HG03342 (cell line): Measurements from ENCODE around the gene PPM1D.

Source experiments
- ATAC-seq: cut with Tn5 transposase; IDR thresholded peaks from one replicate; pipeline ENCODE4 v1.9.1; 2021; ENCODE audit warnings: mild to moderate bottlenecking, moderate library complexity; ENCODE audit not compliant: unreplicated experiment

Gene PPM1D

DNA sequence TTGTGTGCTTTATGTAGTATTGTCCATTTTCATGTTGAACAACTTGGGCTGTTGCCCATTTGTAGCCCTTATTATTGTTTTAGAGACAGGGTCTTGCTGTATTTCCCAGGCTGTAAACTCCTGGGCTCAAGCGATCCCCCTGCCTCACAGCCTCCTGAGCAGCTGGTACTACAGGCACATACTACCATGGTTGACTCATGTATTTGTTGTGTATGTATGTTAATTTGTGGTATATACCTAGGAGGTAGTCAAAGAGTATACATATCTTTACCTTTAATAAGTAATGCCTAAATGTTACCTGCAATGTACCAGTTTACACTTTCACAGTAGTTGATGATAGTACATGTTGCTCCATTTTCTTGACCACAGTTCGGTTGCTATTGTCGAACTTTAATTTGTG, 18.1 kb downstream of the PPM1D start:
- no peak for ATAC-seq

DNA sequence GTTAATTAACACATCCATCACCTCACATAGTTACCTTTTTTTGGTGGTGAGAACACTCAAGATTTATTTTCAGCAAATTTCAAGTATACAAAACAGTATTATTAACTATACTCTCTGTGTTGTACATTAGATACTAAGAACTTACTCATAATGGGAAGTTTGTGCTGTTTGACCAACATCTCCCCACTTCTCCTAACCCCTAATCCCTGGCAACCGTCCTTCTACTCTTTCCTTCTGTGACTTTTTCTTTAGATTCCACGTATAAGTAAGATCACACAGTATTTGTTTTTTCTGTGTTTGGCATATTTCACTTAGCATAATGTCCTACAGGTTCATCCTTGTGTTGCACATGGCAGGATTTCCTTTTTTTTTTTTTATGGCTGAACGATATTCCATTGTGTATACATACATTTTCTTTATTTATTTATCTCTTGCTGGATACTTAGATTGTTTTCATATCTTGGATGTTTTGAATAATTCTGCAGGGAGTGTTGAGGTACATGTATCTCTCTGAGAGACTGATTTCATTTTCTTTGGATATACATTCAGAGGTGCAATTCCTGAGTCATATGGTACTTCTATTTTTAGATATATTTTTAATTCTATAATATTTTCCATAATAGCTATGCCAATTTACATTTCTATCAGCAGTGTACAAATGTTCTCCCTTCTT, 19.0 kb downstream of the PPM1D start:
- no peak for ATAC-seq

DNA sequence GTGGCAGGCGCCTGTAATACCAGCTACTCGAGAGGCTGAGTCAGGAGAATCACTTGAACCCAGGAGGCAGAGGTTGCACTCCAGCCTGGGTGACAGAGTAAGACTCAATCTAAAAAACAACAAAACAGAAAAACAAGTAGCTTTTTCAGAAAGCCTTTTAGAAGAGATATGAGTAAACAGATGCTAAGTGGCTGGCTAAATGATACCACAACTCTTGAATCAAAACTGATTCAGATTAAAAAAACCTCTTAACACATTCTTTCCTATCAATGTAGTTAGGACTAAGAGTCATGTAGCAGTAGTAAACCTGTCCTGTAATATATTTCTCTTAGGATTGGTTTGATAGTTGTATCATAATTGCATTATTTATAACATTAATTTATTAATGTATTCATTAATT, 23.0 kb downstream of the PPM1D start:
- no peak for ATAC-seq

DNA sequence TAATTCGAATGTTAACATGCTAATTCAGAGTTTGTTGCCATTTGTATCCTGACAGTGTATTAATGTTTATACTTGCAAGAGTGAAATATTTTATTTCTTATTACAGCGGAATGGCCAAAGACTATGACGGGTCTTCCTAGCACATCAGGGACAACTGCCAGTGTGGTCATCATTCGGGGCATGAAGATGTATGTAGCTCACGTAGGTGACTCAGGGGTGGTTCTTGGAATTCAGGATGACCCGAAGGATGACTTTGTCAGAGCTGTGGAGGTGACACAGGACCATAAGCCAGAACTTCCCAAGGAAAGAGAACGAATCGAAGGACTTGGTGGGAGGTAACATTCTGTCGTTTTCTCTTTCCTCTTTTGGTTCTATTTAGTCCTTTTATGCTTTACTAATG, 23.4 kb downstream of the PPM1D start:
- no peak for ATAC-seq

DNA sequence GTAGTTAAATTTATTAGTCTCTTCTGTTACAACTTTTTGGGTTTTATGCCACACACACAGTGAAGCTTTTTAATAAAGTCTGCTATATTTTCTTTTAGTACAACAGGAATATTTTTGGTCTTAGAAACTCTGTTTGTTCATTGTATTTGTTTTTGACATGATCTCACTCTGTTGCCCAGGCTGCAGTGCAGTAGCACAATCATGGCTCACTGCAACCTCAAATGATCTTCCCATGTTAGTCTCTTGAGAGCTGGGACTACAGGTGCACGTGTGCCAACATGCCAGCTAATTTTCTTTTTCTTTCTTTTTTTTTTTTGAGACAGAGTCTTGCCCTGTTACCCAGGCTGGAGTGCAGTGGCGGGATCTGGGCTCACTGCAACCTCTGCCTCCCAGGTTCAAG, 27.1 kb downstream of the PPM1D start:
- no peak for ATAC-seq

DNA sequence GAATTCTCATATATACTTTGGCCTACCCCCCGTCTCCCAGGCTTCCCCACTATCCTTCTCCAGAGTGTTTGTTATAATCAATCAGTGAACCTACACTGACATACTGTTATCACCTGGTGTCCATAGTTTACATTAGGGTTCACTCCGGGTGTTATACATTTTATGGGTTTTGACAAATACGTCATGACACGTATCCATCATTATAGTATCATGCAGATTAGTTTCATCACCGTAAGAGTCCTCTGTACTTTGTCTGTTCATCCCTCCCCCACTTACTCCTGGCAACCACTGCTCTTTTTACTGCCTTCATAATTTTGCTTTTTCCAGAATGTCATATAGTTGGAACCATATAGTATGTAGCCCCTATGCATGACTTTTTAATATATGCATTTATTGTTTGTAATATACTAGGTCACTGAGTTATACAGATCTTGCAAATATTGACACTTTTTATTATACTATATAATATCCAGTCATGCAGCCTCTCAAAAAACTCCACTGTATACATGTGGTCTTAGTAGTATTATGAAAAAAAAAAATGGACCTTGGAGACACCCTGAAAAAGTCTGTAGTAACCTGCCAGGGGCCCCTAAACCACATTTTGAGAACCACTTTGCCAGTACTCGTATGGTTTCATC, 28.4 kb downstream of the PPM1D start:
- no peak for ATAC-seq

DNA sequence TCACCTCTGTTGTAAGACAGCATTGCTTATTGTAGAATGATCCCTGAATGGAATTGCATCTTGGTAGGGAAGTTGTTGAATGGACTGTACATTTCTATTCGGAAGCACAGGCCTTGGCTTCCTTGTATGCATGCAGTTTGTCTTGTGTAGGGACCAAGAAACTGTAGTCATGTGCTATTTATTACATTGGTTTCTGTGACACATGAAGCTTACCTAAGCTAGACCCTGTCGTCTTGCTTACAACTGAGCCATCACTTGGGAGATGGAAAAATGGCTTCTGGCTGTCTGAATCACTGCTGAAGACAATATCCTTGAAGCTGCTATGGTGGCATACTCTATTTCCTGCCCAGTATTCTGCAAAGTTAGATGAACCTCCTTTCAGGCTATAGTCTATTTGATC, 29.1 kb downstream of the PPM1D start:
- no peak for ATAC-seq

DNA sequence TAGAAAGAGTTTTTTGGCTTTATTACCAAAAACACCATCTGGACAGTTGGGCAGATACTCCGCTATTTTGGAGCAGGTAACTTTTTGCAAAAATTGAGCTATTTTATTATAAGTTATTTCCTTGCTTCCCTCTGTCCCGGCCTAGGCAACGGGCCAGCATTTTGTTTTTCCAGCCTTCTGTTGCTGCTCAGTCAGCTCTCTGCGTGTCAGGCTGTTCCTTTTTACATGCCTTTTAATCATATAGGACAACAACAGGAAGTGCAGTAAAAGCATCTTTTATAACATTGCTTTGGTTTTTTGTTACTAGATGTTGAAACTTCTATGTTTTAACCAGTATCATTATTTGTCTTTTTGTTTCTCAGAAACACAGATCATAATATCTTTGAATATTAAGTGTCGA, 30.4 kb downstream of the PPM1D start:
- no peak for ATAC-seq

DNA sequence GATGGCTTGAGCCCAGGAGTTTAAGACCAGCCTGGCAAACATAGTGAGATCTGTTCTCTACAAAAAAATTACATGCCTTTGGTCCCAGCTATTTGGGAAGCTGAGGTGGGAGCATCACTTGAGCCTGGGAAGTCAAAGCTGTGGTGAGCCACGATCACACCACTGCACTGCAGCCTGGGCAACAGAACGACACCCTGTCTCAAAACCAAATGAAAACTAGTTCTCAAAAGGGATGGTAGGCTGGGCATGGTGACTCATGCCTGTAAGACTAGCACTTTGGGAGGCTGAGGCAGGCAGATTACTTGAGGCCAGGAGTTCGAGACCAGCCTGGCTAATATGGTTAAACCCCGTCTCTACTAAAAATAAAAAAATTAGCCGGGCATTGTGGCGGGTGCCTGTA, 31.1 kb downstream of the PPM1D start:
- no peak for ATAC-seq

DNA sequence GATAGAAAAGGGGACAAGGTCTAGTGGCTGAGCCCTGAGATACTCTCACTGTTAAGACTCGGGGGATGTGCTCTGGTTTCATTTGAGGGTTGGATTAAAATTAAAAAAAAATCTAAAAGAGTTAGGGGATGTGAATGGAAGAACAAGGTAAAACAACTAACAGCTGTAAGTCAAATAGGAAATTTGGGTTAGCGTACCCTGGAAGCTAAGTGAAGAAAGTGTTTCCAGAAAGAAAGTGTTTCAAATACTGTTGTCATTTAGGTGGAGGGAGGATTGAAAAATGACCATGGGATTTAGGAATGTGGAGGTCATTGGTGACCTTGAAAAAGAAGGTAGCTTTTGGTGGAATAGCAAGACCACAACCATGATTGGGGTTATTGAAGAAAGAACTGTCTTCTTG, 37.7 kb downstream of the PPM1D start:
- ATAC-seq, result no peak

DNA sequence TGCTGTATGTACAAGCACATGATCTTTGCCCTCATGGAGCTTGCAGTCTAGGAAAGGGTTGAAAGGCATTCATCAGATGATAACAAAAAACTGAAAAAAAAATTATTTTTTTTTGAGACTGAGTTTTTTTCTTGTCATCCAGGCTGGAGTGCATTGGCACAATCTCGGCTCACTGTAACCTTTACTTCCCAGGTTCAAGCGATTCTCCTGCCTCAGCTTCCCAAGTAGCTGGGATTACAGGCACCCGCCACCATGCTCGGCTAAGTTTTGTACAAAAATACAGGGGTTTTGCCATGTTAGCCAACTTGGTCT, 39.0 kb downstream of the PPM1D start:
- ATAC-seq, result no peak

DNA sequence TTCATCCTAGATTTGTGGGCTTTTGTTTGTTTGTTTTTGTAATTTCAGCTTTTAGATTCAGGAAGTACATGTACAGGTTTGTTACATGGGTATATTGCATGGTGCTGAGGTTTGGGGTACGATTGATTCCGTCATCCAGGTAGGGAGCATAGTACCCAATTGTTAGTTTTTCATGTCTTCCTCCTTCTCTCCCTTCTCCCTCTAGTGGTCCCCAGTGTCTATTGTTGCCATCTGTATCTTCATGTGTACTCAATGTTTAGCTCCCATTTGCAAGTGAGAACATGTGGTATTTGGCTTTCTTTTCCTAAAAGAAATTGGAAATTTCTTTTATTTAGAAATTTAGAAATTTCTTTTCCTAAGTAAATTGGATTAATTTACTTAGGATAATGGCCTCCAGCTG, 40.5 kb downstream of the PPM1D start:
- no peak for ATAC-seq

DNA sequence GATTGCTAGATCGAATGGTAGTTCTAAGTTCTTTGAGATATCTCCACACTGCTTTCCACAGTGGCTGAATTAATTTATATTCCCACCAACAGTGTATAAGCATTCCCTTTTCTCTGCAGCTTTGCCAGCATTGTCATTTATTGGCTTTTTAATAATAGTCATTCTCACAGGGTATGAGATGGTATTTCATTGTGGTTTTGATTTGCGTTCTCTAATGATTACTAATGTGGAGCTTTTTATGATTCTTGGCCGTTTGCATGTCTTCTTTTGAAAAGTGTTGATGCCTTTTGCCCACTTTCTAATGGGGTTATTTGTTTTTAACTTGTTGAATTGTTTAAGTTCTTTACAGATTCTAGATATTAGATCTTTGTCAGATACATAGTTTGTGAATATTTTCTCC, 41.1 kb downstream of the PPM1D start:
- ATAC-seq, result no peak

DNA sequence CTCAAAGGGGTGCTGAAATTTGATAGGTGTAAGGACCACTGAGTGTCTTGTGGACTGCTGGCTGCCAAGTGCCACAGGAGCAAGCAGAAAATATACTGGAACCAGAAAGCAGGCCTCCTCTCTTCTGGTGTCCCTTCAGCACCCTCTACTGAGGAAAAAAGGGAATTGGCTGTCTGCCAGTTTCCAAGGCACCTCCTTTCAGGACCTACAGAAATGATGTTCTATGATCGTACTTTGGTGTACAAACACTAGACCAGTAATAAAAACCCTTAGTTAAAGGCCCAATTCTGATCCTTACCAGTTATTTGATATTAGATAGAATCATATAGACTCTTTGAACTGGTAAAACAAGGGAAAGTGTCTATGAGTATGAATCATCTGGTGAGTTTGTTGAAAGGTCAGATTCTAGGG, 41.8 kb downstream of the PPM1D start:
- no peak for ATAC-seq

DNA sequence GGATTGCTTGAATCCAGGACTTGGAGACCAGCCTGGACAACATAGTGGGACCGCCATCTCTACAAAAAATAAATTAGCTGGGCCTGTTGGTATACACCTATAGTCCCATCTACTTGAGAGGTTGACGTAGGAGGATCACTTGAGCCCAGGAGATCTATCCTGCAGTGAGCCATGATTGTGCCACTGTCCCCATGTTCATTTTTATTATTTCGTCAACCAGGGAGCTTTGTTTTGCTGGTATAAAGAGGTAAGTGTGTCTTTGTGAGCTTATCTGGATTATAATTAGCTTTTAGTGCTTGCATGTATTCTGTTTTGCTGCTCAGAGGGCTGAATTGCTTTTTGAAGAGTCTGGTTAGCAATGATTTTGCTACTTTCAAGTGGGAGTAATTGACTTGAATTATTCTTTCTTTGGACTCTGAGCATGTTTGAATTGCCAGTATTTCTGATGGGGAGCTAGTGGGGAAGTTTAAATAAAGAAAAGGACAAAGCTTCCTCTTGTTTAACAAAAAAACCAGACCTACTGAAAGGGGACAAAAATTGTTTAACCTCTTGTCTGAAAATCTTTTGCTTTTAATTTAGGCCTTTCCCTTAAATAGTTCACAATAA, 46.0 kb downstream of the PPM1D start:
- no peak for ATAC-seq

DNA sequence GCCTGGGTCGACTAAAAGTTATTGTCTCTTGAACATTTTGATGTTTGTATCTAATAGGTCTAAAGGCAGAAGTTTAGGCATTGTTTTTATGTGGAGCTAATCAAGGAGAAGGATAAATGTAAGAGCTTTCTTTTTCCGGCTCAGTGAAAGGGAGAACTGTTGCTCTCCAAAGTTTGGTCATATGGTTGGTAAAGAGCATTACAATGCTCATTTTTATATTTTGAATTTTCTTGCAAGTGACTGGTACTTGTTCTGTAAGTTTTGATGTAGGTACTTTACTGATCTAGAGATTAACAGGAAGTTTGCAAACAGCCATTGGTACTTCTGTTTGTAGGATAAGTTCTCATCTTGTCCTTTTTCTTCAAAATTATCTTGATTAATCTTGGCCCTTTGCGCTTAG, 46.7 kb downstream of the PPM1D start:
- ATAC-seq, result no peak

DNA sequence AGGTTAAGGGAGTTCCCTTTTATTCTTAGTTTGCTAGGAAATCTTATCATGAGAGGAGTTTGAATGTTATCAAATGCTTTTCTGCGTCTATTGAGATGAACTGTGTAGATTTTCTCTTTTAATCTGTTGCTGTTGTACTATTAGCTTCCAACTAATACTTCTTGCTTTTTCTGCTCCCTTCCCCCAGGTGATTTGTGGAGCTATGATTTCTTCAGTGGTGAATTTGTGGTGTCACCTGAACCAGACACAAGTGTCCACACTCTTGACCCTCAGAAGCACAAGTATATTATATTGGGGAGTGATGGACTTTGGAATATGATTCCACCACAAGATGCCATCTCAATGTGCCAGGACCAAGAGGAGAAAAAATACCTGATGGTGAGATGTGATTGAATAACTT, 47.7 kb downstream of the PPM1D start:
- no peak for ATAC-seq

DNA sequence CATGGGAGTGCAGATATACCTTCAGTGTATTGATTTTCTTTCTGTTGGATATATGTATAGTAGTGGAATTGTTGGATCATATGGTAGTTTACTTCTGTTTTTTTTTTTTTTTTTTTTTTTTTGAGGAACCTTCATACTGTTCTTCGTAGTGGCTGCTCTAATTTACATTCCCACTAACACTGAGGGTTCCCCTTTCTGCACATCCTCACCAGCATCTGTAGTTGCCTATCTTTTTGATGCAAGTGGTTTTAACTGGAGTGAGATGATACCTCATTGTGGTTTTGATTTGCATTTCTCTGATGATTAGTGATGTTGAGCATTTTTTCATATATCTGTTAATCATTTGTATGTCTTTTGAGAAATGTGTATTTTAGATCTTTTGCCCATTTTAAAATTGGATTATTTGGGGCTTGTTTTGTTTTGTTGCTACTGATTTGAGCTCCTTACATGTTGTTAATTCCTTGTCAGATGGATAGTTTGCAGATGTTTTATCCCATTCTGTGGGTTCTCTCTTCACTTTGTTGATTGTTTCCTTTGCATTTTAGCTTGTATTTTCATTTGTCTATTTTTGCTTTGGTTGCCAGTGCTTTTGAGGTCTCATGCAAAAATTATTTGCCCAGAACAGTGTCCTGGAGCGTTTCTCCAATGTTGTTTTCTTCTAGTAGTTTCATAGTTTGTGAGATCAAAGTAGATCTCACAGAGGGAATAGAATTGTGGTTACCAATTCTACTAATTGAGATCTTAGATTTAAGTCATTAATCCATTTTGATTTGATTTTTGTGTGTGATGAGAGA, 52.7 kb downstream of the PPM1D start:
- ATAC-seq, result peak; percentile 89

DNA sequence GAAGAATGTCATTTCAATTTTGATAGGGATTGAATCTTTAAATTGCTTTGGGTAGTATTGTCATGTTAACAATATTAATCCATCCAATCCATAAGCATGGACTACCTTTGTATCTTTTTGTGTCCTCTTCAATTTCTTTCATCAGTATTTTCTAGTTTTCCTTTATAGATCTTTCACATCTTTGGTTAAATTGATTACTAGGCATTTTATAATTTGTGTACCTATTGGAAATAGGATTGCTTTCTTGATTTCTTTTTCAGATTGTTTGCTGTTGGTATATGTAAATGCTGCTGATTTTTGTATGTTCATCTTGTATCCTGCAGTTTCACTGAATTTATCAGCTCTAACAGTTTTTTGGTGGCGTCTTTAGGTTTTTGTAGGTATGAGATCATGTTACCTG, 53.6 kb downstream of the PPM1D start:
- ATAC-seq, result no peak

DNA sequence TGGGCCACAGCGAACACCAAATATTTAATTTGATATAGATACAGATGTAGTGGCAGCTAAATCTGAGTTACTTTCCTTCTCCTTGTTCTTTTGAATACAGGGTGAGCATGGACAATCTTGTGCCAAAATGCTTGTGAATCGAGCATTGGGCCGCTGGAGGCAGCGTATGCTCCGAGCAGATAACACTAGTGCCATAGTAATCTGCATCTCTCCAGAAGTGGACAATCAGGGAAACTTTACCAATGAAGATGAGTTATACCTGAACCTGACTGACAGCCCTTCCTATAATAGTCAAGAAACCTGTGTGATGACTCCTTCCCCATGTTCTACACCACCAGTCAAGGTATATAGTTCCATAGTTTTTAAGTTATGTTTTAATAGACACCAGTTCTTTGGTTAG, 56.5 kb downstream of the PPM1D start:
- no peak for ATAC-seq

DNA sequence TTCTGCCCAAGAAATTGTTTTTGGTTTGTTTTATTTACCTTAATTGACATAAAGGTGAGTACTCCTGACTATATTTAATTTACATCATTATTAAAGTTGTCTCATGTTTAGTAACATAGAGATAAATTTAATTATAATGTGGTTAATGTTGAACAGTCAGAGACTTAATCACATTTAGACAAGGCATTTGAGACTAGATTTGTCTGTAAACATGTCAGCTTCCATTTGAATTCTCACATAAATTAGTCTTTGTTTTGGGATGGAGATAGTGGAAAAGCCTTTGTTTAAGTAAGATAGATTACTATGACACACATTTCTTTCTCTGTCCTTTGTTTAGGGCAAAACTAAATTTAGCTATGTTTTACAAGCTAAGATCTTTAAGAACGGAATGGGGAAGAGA, 59.2 kb downstream of the PPM1D start:
- ATAC-seq, result no peak

DNA sequence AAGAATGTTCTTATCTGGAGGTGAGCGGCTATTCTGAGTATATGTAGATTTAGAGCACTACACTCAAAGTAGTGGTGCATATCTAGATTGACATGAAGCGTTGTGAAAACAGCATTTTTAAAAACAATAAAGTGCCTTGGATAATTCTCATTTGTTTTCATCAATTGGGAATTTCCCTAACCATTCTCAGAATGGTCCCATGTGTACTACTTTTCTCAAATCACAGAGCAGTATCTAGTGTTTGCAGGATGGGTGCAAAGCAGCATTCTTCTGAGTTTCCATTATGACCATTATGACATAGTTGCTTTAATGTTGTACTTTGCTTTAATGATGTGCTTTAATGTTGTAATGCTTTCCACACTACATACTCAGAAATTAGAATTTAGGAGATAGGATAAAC, 61.5 kb downstream of the PPM1D start:
- no peak for ATAC-seq
